ENCODE measurements around the gene RGS8.
"Not testable (repeated sequence)": the region's sequence is repeated elsewhere in the genome, so short reads cannot be mapped to it uniquely, and the experiment has no call there.

Gene RGS8

GRCh38 chr1:182700351-182700709 lies 15.9 kb upstream of the RGS8 start:
- DNase-seq, result no peak

DNA sequence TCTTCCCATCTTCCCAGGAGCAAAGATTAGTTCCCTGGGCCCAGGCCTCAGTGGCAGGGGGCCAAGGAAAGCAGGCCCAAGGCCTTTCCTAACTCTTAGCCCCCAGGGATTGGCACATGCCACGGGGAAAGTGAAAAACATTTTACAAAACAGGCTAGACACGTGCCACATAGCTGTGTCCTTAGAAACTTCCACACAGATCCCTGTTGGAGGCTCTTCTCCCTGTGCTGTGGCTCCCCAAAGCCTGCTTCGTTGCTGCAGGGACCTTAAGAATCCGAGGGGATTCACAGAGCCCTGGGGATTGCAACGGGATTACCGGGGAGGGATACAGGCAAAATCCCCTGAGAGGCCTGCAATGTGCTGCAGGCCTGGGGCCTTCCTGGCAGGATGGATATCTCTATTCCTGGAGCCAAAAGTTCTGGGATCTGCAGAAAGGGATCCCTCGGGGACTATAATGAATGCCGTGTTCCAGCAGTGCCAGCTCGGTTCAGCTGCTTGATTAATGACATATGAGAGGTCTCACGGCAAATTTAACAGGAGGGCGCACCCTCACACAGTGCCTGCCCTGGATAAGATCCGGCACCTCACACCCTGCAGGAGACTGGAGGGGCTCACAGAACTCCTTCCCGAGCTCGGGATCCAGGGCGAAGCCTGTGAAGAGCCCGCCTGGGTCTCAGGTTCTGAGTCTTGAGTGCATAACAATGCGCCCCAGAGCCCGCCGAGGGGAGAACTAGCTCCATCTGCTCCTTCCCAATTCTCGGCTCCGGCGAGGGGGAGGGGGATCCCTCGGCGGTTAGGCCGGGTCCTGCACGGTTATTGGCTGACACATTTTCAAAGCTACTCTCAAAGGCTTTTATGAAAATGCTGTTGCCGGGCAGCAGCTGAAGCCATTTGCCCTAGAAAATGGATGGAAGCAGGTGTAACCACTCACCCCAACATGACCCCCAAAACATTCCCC lies 15.3 kb upstream of the RGS8 start:
- DNase-seq, result no peak

GRCh38 chr1:182698971-182699370 lies 14.6 kb upstream of the RGS8 start:
- DNase-seq, result no peak

DNA sequence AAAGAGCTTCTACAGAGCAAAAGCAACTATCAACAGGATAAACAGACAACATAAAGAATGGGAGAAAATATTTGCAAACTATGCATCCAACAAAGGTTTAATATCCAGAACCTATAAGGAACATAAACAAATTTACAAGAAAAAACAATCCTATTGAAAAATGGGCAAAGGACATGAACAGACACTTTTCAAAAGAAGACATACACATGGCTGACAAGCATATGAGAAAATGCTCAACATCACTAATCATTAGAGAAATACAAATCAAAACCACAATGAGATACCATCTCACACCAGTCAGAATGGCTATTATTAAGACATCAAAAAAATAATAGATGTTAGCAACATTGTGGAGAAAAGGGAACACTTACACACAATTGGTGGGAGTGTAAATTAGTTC lies 8.8 kb upstream of the RGS8 start:
- not testable (repeated sequence) for DNase-seq

DNA sequence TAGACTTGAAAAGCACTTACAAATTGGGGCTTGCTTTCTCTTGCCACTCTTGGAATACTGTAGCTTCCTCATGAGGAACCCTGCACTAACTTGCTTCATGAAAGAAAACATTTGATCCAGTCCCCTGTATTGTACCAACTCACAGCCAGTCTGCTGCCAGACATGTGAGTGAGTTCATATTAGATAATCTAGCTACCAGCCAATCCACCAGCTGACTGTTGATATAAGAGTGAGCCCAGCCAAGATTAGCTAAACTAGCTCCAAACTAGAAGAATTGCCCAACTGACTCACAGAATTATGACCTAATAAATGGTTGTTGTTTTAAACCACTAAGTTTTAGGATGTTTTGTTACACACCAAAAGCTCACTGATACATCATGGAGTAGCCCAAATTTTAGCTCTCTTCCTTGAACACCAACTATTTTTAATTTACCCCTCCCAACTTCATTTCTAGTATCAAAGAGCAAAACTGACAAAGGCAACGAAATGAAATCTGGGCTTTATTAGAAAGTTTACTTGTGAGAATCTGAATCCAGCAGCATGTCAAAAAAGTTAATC lies 6.6 kb upstream of the RGS8 start:
- no peak for DNase-seq

- no peak for DNase-seq
These were observed 4.2 kb upstream of the RGS8 start for GRCh38 chr1:182688436-182689205.

DNA sequence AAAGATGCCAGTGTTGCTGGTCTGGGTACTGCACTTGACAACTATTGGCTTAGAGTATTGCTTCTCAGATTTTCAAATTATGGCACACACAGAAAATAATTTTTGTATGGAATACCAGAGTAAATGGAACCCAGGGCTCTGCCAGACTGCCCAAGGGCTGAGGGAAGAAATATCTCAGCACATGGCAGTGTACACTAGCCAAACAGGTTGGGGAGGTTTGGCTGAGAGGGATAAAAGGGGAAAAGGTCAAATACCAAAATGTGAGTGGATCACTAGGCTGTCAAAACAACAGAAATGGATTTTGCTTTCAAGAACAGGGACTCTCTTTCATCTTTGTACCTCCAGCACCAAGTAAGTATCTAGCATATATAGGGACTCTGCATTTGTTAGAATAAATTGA lies 3.0 kb upstream of the RGS8 start:
- DNase-seq, result no peak

GRCh38 chr1:182686446-182686845 lies 2.1 kb upstream of the RGS8 start:
- no peak for DNase-seq

DNA sequence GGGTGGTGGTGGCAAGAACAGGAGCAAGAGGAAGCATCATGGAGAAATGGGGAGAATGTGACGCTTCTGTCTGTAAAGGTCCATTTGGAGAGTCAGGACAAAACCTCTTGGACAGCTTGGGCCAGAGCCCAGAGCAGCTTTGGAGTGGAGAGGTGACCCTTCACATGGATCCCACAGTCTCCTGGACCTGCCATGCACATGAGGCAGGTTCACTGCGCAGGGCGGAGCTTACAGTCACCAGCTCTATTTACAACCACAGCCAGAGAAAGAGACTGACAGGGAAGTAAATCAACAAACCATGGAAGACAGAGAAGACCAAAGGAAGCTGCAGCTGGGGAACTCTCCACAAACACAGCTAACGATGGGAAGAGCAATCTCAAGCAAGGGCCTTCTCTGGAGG lies 828 bp upstream of the RGS8 start:
- DNase-seq, result no peak

DNA sequence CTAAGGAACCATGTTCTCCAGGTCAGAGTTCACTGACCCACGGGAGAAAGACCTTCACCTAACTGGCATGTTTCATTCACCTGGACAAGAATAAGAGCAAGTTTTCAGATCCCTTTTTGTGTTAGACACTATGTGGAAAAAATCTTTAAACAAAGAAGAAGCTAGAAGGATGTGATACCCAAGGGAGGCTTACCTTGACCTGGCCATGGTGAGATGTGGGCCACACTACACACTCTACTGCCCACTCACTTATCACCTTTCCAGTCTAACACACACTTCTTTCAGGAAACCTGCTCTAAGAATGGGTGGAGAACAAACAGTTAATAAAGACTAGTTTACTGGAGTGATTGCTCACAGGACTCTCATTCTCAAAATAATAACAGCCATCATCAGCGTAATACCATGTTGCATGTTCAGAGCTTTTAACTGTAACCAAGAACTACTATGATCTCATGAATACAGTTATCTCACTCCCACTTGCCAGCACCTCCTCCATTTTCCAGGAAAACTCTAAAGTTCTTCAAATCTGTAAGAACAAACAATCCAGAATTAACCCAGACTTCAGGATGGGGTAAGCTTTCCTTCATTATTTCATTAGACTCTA lies 1.4 kb downstream of the RGS8 start:
- no peak for DNase-seq

DNA sequence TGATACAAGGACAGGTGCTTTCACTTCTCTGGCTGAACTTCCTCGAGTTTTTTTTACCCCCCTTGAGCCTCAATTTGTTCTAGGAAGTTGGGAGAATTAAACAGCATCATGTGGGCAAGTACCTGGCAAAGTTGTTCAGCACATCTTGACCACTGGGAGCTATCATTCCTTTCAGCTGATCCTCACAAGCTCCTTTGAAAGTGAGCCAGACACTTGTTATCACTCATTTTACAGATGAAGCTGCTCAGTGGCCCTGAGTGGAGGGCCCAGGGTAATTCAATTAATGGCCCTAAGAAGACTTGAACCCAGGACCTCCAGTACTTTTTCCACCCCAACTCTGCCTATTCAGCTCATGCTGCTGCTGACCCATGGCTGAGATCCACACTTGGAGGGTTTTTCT lies 2.0 kb downstream of the RGS8 start:
- DNase-seq, result no peak

DNA sequence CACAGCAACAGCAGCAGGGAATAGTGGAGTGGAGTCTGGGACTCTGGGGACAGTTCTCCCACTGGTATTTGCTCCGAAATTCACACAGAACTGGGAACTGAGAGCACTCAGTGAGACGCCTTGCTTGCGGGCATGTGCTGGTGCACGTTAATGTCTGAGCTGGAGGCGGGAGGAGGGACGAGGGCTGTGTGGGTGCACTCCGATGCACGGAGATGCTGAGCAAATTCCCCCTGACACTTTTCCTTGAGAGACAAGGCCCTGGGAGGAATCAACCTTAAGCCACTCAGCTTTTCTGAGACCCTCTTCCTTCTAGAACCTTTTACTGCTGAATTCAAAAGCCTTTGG lies 2.8 kb downstream of the RGS8 start:
- no peak for DNase-seq

- no peak for DNase-seq
These were observed 3.4 kb downstream of the RGS8 start for GRCh38 chr1:182680901-182681567.

DNA sequence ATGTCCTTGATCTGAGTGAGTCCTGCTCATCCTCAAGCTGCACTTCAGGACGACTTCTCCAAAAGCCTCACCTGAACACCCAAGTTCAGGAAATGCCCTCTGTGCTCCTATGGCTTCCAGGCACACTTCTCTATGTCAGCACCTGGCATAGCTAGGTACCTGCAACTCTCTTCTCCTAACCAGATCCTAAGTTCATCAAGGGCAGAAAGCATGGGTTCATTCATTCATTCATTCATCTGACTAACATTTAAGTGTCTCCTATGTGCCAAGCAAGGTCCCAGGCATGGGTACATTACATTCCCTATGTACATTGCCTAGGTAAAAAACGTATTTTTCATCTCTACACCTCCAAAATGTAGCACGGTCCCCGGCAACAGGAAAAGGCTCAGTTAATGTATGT lies 4.0 kb downstream of the RGS8 start:
- no peak for DNase-seq

DNA sequence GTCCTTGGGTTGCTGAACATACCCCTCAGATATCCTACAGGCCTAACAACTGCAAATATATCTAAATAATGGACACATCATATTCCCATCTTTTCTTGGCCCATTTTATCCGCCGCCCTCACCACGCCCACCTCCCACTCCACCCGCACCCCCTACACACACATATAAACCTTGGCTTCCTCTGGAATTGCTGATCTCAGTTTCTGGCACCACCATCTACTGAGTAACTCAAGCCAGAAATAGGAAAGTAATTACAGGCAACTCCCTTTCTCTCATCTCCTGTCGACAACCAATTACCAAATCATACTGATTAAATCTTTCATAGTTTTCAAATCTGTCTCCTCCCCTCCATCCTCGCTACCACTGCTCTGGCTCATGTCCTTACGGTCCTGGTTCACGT lies 4.7 kb downstream of the RGS8 start:
- no peak for DNase-seq

GRCh38 chr1:182677397-182678098 lies 6.8 kb downstream of the RGS8 start:
- DNase-seq, result peak in 1 of 2 experiments; percentile 23

DNA sequence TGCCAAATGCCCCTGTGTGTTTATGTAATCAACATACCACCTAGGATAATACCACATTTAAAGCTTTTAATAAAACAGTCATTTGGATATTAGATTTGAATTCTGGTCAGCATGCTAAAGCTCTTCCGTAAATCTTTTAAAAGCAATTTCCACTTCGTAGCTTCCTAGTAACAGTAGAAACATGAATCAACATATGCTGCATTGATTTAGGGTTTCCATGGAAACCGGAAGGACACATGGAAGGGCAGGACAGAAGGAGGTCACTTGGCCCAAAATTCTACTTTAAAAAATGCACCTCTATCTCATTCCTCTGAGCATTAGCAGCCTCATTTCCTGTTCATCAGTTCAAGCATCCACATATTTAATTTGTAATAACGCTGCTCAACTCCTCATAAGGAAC lies 8.1 kb downstream of the RGS8 start:
- no peak for DNase-seq

DNA sequence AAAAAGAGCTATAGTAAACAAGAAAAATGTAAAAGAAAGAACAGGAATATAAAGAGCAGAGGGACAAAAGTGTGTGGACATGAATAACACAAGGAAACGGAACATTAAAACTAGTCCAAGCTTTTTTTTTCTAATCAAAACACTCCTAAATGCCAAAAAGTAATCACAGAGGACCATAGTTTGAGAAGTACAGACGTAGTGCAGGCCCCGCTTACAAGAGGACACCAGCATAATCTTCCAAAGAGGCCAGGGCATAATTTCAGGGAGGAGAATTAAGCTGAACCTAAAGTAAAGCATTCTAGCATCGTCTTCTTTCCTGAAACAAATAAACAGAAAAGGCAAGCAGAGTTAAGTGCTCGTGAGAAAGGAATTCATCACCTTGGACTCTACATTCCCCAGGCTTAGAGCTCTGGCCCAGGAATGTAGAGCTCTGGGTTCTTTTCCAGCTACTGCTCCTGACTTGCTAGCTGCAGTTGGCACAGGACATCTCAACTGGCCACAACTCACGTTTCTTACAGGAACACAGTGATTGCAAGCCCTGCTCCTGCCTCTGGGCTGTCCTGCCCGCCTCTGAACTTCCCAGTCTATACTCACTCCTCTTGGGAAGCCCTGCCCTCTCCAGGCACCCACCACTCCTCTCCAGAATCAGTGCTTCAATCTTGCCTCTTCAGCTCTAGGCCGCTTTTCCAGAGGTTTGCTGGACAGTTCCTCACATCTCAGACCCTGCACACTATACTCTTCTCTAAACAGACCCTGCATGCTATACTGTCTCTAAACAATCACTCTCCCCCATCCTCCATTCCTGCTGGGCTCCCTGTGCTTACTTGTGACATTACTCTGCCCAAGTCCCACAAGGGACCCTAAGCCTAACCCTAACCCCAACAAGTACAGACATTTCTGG lies 9.8 kb downstream of the RGS8 start:
- no peak for DNase-seq

GRCh38 chr1:182672487-182672836 lies 11.9 kb downstream of the RGS8 start:
- DNase-seq, result no peak

DNA sequence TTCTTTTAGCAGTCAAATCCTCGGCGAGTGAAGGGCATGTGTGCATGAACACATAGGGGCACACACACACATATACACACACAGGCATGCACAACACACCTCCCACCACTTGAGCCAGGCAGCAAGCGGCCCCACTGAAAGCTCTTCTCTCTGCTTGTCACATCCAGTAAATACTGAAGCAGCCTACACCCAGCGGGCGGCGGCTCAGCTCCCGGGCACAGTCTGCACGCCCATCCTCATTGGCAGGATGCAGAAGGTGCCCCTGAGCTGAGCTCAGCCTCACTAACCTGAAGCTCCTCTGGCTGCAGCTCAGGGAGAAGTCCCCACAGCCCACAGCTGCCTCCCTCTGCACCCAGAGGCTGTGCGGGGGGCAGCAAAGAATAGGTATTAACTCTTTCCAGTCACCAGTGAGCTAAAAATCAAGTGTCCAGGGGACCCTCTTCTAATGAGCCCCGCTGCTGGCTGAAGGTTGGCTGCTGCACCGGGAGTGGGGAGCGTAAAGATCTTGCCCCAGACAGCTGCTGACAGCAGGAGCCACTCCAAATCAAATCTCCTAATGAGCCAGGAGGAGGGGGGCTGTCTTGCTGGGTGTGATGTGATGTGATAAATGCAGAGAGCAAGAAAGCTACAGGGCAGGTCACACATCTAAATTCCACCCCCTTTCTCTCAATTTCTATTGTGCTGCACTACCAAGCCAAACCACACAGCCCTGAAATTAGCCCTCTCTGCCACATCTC lies 12.5 kb downstream of the RGS8 start:
- no peak for DNase-seq

Measured in AML-193 (cell line).